ENCODE results near the gene PCNX1. TPM values are rescaled to one million over a fixed set of nuclear protein-coding genes. Genes with fewer than 3 reads are reported as not detected.

Gene PCNX1
- total RNA-seq, 4 donors from 2014 or later, result 41.8 to 83.1 (median 50.5) TPM

DNA sequence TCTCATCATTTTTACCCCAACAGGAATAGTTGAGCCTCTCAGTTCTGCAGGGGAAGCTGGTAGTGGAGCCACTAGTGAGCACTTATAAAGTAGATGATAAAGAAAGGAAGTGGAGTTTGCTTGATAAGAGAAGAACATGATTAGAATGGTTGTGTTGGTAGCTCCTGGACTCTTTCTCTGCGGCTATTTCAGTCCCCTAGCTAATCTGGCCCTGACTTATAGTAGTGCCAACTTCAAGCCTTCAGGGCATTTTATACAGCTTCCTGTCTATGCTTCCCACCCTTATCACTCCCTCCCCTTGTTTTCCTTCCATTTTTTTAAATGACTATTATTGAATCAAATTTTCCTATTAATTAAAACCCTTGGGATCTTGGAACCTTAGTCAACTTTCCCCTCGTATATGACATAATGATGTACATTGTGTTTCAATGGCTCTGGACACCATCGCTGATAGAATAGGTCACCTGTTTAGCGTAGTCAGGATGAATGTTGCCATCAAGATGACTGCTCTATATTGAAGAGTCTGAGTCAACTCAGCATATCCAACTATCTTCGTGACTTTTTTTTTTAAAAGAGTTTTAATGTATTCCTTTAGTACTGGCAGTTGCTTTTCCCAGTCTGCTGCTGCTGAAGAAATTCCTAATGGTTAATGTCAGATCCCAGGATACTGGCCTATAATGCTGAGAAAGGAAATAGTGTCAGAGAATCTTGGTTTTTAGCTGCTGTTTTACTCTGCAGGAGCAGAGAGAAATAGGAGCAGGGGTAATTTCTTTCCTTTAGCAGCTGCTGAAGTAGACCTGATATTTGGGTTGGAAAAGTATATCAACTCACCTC, 16.2 kb upstream of the PCNX1 start:
- TF ChIP-seq EP300 (IDR thresholded peaks at IDR 0.05) (no peak), POLR2A (IDR thresholded peaks at IDR 0.05) (no peak)
- TF ChIP-seq, protein P1, sequence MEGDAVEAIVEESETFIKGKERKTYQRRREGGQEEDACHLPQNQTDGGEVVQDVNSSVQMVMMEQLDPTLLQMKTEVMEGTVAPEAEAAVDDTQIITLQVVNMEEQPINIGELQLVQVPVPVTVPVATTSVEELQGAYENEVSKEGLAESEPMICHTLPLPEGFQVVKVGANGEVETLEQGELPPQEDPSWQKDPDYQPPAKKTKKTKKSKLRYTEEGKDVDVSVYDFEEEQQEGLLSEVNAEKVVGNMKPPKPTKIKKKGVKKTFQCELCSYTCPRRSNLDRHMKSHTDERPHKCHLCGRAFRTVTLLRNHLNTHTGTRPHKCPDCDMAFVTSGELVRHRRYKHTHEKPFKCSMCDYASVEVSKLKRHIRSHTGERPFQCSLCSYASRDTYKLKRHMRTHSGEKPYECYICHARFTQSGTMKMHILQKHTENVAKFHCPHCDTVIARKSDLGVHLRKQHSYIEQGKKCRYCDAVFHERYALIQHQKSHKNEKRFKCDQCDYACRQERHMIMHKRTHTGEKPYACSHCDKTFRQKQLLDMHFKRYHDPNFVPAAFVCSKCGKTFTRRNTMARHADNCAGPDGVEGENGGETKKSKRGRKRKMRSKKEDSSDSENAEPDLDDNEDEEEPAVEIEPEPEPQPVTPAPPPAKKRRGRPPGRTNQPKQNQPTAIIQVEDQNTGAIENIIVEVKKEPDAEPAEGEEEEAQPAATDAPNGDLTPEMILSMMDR (IDR thresholded peaks at IDR 0.05), result no peak
- DNase-seq (ENCODE audit: low spot score in 2 of 2), result no peak
- Histone ChIP-seq H3K9me3 (no peaks in the 10 kb centered on the region), H3K27me3 (no peaks in the 10 kb centered on the region), H3K27ac (no peak overlapping the region), H3K4me3 (no peak overlapping the region), H3K4me1 (peaks cover 0 to 20% (median 8%) of the 10 kb centered on the region in 4 donors), H3K36me3 (no peaks in the 10 kb centered on the region)
- 75 to 77% methylated on average over 5 of the region's 5 CpGs for WGBS, 2 donors

DNA sequence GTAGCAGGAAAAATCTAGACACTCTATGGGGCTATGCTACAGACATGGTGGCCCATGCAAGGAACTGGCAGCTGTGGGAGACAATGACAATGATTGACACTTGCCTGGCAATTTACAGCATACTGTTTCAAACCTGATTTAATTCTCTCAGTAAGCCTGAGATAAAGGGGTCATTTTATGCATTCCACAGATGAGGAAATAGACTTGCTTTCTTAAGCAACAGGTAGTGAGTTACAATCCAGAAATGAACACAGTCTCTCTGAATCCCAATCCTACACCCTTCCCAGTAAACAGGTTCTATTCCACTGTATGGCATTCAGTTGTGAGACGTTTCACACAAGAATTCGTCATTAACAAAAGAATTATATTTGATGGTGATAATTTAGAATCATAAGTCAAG, 15.5 kb upstream of the PCNX1 start:
- Histone ChIP-seq H3K4me1 (peaks cover 0 to 15% (median 8%) of the 10 kb centered on the region in 4 donors), H3K36me3 (no peaks in the 10 kb centered on the region), H3K9me3 (no peaks in the 10 kb centered on the region), H3K4me3 (no peak overlapping the region), H3K27me3 (no peaks in the 10 kb centered on the region), H3K27ac (no peak overlapping the region)
- 83 to 88% methylated on average over 2 of the region's 2 CpGs for WGBS, 2 donors
- no peak for DNase-seq (ENCODE audit: low spot score in 2 of 2)
- TF ChIP-seq EP300 (IDR thresholded peaks at IDR 0.05) (no peak), POLR2A (IDR thresholded peaks at IDR 0.05) (no peak)

DNA sequence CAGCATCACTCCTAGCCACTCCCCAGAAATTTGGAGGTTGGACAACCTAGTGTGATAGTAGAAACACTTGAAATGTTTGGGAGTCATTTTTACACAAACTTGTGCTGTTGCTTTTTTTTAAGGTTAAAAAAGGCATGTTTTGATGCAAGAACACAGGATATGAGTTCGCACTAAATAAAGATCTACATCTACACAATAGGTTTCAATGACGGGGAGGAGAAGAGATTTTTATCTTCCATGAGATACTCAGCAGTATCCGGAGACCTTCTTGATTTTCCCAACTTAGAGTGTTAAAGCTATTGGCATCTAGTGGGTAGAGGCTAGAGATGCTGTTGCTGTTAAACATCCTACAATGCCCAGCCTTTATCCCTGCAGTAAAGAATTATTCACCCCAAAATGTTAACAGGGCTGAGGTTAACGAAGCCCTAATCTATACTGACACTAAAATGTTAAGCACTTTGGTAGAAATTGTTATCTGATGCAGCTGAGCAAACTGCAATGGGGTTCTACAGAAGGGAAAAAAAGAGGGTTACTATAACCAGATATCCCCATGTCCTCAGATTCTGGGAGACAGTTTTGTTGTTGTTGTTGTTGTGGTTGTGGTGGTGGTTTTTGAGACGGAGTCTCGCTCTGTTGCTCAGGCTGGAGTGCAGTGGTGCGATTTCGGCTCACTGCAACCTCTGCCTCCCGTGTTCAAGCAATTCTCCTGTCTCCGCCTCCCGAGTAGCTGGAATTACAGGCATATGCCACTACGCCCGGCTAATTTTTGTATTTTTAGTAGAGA, 14.0 kb upstream of the PCNX1 start:
- Histone ChIP-seq H3K36me3 (no peaks in the 10 kb centered on the region), H3K4me1 (peaks cover 0 to 2% (median 0%) of the 10 kb centered on the region in 4 donors), H3K27ac (no peak overlapping the region), H3K27me3 (no peaks in the 10 kb centered on the region), H3K9me3 (no peaks in the 10 kb centered on the region), H3K4me3 (no peak overlapping the region)
- no peak for DNase-seq (ENCODE audit: low spot score in 2 of 2)
- no peak for TF ChIP-seq EP300 (IDR thresholded peaks at IDR 0.05)
- TF ChIP-seq, protein P1 (IDR thresholded peaks at IDR 0.05), result no peak
- no peak for TF ChIP-seq POLR2A (IDR thresholded peaks at IDR 0.05)
- WGBS, 2 donors, result 90 to 93% methylated on average over 13 of the region's 13 CpGs

DNA sequence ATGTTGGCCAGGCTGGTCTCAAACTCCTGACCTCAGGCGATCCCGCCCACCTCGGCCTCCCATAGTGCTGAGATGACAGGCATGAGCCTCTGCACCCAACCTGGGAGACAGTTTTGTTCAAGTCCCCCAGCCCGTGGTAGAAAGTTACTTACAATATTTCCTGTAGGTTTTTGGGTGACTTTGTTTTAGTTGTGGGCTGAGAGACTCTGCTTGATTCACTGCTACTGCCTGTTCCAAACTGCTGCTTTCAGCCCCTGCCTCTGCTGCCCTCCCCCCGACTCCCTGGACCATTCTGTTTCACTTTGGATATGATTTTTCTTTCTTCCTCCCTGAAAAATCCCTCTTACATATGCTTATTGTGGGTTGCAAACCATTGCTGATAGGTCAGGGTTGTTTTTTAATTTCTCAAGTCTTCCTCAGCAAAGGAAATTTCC, 13.4 kb upstream of the PCNX1 start:
- Histone ChIP-seq H3K27me3 (no peaks in the 10 kb centered on the region), H3K9me3 (no peaks in the 10 kb centered on the region), H3K27ac (no peak overlapping the region), H3K4me3 (no peak overlapping the region), H3K36me3 (no peaks in the 10 kb centered on the region), H3K4me1 (no peaks in the 10 kb centered on the region)
- WGBS, 2 donors, result 83 to 84% methylated on average over 5 of the region's 5 CpGs
- DNase-seq (ENCODE audit: low spot score in 2 of 2), result no peak
- TF ChIP-seq, protein P1 (IDR thresholded peaks at IDR 0.05), result no peak
- TF ChIP-seq POLR2A (IDR thresholded peaks at IDR 0.05) (no peak), EP300 (IDR thresholded peaks at IDR 0.05) (no peak)

DNA sequence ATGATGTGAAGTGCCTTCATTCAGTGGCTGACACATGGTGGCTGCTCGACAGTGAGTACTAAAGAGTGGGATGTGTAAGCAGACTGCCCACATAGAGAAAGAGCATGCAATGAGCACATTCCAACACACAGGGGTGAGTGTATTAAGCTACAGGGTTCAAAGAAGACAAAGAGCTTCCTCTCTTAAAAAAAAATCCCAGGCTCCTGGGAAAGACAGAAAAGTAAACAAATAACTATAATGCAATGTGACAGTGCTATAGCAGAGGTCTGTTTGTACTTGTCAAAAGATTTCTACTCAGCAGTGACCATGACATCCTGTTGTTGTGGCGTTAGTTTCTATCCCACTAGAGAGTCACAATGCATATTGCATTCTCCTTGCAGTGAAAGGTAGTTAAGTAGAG, 12.4 kb upstream of the PCNX1 start:
- 51 to 54% methylated on average over 2 of the region's 2 CpGs for WGBS, 2 donors
- Histone ChIP-seq H3K27ac (no peak overlapping the region), H3K4me1 (no peaks in the 10 kb centered on the region), H3K9me3 (no peaks in the 10 kb centered on the region), H3K36me3 (no peaks in the 10 kb centered on the region), H3K27me3 (no peaks in the 10 kb centered on the region), H3K4me3 (no peak overlapping the region)
- DNase-seq (ENCODE audit: low spot score in 2 of 2), result no peak
- TF ChIP-seq POLR2A (IDR thresholded peaks at IDR 0.05), result no peak
- TF ChIP-seq, protein P1 (IDR thresholded peaks at IDR 0.05), result no peak
- no peak for TF ChIP-seq EP300 (IDR thresholded peaks at IDR 0.05)

Data from tibial nerve (tissue), 4 donors.